Activated CD8-positive, alpha-beta memory T cell treated with anti-CD3 and anti-CD28 coated beads, Interleukin-2, amount 50 U/mL, for 48 hours (primary cell): ENCODE data around the gene INAFM1.
"Not testable (repeated sequence)": the region's sequence is repeated elsewhere in the genome, so short reads cannot be mapped to it uniquely, and the experiment has no call there.

Experiments
- DNase-seq: peaks from one replicate; pipeline ENCODE4 v3.0.0-alpha.2; 2020

INAFM1 gene

GRCh38 chr19:47271949-47272348 lies 2.7 kb upstream of the INAFM1 start:
- DNase-seq, result no peak

- DNase-seq, result no peak
Measured at GRCh38 chr19:47272448-47273312, 2.0 kb upstream of the INAFM1 start.

GRCh38 chr19:47273313-47274070 lies 1.2 kb upstream of the INAFM1 start:
- DNase-seq, result peak; percentile 92

GRCh38 chr19:47274891-47275761 lies 441 bp downstream of the INAFM1 start:
- no peak for DNase-seq

GRCh38 chr19:47275791-47276461 lies 1.2 kb downstream of the INAFM1 start:
- no peak for DNase-seq

DNA sequence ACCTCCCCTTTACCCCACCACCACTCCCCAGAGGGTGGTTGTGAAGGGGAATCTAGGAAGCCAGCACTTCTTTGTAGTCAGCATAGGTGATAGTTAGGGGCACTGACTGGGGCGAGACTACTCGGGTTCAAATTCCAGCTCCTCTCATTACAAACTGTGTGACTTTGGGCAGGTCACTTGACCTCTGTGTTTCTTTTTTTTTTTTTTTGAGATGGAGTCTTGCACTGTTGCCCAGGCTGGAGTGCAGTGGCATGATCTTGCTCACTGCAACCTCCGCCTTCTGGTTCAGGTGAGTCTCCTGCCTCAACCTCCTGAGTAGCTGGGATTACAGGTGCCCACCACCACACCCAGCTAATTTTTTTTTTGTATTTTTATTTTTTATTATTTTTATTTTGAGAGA lies 1.8 kb downstream of the INAFM1 start:
- DNase-seq, result not testable (repeated sequence)

DNA sequence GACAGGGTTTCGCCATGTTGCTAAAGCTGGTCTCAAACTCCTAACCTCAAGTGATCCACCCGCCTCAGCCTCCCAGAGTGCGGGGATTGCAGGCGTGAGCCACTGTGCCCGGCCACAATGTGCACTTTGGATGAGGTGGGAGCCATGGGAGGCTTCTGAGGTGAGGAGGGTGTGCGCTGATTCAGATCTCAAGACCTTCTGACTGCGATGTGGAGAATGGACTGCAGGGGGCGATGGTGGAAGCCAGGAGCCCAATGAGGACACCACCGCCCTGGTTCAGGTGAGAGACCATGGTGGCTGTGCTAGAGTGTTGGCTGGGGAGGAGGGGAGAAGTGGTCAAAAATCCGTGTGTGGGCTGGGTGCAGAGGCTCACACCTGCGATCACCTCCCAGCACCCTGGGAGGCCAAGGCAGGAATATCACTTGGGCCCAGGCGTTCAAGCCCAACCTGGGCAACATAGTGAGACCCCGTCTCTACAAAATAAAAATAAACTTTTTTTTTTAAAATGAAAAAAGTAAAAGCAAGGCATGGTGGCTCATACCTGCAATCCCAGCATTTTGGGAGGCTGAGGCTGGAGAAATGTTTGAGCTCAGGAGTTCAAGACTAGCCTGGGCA lies 5.6 kb downstream of the INAFM1 start:
- peak; percentile 84 for DNase-seq

DNA sequence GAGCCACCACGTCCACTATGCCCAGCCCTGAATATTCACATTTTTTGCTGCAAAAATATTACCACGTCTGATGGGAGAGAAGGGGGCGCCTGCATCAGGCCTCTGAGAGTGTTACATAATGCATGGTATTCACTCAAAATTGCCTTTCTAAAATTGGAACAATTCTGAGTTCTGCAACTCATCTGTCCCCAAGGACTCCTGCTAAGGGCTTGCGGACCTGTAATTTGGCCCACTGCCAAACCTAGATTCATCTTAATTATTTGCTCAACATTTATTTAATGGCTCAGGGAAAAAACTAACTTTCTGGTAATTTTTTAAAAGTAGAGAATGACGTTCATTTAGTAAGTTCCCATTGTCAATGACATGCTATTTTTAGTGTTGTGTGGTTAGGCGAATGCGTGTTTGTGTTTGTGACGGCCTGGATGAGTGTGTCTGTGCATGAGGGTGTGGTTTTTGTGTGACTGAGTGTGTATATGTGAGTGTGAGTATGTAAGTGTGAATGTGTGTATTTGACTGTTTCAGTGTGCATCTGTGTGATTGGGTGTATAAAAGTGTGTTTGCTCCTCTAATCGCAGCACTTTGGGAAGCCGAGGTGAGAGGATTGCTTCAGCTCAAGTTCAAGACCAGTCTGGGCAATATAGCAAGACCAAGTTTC lies 8.8 kb downstream of the INAFM1 start:
- no peak for DNase-seq

- DNase-seq, result no peak
Measured at GRCh38 chr19:47284324-47284899, 9.7 kb downstream of the INAFM1 start.

GRCh38 chr19:47296036-47296435 lies 21.4 kb downstream of the INAFM1 start:
- DNase-seq, result peak; percentile 85

DNA sequence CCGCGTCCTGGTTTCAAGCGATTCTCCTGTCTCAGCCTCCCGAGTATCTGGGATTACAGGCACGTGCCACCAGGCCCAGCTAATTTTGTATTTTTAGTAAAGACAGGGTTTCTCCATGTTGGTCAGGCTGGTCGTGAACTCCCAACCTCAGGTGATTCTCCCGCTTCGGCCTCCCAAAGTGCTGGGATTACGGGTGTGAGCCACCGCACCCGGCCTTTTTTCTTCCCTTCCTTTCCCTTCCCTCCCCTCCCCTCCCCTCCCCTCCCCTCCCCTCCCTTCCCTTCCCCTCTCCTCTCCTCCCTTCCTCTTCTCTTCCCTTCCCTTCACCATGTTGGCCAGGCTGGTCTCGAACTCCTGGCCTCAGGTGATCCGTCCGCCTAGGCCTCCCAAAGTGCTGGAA lies 26.2 kb downstream of the INAFM1 start:
- DNase-seq, result not testable (repeated sequence)

DNA sequence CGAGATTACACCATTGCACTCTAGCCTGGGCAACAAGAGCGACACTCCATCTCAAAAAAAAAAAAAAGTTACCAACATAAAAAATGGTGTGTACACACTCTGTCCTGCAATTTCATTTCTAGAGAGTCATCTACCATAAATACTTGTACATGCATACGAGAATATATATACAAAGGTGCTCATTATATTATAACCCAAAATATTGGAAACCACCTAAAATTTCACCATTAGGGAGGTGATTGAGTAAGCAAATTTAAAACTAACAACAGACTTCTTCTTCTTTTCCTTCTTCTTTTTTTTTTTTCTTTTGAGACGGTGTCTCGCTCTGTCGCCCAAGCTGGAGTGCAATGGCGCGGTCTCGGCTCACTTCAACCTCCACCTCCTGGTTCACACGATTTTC lies 27.6 kb downstream of the INAFM1 start:
- DNase-seq, result no peak

DNA sequence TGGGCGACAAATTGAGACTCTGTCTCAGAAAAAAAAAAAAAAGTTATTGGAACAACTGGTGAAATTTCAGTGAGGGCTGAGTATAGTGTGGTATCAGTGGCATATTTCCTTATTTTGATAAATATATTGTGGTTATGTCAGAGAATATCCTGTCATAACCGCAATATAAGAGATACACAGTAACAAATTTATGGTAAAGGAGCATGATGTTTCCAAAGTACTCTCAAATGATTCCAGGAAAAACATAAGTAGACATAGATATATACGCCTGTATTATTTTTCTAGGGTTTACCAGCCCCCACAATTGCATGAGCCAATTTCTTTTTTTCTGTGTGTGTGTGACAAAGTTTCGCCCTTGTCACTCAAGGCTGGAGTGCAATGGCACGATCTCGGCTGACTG lies 29.3 kb downstream of the INAFM1 start:
- DNase-seq, result no peak

DNA sequence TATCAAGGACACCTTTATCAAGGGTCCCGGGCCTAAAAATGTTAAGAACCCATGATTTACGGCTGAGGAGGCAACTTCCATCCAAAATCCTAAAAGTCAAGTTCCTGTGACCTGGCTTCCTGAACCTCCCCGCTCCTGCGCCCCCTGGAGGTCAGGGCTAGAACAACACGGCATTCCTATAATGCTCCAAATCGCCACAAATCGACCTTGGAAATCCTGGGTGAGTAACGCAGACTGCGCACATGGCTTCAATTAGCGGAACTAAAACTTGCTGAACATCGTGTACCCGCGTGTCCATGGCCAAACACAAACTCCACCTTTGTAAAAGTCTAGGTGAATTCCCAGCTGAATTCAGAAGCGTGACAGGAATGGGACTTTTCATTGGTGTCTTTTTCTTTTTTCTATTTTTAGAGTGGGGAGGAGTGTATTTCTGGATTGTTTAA lies 30.6 kb downstream of the INAFM1 start:
- DNase-seq, result peak; percentile 81

GRCh38 chr19:47306303-47306702 lies 31.6 kb downstream of the INAFM1 start:
- no peak for DNase-seq

DNA sequence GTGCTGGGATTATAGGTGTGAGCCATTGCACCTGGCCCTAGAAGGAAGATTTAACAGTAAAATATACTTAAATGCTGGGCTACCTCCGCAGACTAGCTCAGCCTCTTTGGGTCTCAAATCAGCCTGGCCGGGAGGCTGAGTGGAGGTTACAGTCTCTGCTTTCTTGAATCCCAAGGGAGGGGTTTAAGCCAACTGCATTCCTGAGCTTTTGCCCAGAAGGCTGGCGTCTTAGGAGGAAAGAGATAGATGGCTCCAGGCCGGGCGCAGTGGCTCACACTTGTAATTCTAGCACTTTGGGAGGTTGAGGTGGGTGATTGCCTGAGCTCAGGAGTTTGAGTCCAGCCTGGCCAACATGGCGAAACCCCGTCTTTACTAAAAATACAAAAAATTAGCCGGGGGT lies 34.4 kb downstream of the INAFM1 start:
- no peak for DNase-seq

- no peak for DNase-seq
Measured at GRCh38 chr19:47309608-47310007, 34.9 kb downstream of the INAFM1 start, which contains the start of gene C5AR1. Gene C5AR1 (plus strand): TSS chr19:47309861. CDS start chr19:47309896, 35 bp downstream.

- DNase-seq, result no peak
Measured at GRCh38 chr19:47310323-47310722, 35.6 kb downstream of the INAFM1 start.

DNA sequence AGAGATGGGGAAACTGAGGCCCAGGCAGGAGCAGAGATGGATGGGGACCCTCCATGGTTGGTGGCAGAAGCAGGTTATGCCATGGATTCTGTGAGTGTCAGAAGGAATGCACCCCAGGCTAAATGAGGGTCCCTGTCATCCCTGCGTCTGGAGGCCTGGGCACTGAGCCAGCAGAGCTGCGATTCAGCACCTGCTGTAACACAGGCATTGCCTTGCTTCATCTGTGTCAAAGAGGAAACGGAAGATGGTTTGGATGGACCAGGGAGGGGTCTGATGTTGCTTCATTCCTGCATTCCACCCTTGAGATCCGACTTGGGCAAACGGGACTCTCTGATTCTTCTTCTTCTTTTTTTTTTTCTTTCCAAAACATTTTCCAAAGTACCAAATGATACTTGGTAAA lies 36.1 kb downstream of the INAFM1 start:
- no peak for DNase-seq

DNA sequence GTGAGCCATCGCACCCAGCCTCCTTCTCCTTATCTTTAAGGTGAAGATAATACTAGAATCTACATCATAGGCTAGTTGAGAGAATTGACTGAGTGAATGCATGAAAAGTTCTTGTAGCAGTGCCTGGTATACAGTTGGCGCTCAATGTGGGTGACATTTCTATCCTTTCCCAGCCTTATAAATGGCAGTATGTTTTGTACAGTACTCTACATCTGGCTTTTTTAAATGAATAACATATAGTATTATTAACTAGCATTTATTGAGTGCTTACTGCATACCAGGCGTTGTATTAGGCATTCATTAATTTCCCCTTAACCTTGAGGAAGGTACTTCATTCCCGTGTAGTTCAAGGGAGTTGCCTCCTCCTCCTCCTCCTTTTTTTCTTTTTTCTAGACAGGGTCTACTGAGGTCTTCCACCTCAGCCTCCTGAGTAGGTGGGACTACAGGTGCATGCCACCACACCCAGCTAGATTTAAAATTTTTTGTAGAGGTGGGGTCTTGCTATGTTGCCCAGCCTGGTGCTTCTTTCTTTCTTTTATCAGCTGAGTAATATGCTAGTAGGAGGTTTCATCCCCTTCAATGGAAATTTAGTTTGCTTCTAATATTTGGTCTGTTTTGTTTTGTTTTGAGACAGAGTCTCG lies 37.8 kb downstream of the INAFM1 start:
- no peak for DNase-seq
